ENCODE measurements around the gene PCSK1N.
"Not testable (repeated sequence)": the region's sequence is repeated elsewhere in the genome, so short reads cannot be mapped to it uniquely, and the experiment has no call there.

Gene PCSK1N

GRCh38 chrX:48823053-48823452, 12.4 kb downstream of the PCSK1N start:
- DNase-seq (ENCODE audit: low read depth in 2 of 2), result no peak

GRCh38 chrX:48819394-48819793, 16.0 kb downstream of the PCSK1N start:
- not testable (repeated sequence) for DNase-seq (ENCODE audit: low read depth in 2 of 2)

- no peak for DNase-seq (ENCODE audit: low read depth in 2 of 2)
Observed at GRCh38 chrX:48818866-48819265, 16.5 kb downstream of the PCSK1N start.

GRCh38 chrX:48818098-48818497, 17.3 kb downstream of the PCSK1N start:
- DNase-seq (ENCODE audit: low read depth in 2 of 2), result no peak

- no peak for DNase-seq (ENCODE audit: low read depth in 2 of 2)
Observed at GRCh38 chrX:48816014-48816810, 19.2 kb downstream of the PCSK1N start.

GRCh38 chrX:48815266-48815665, 20.1 kb downstream of the PCSK1N start:
- DNase-seq (ENCODE audit: low read depth in 2 of 2), result no peak

GRCh38 chrX:48814722-48815121, 20.7 kb downstream of the PCSK1N start:
- DNase-seq (ENCODE audit: low read depth in 2 of 2), result no peak

GRCh38 chrX:48813644-48814043, 21.8 kb downstream of the PCSK1N start:
- no peak for DNase-seq (ENCODE audit: low read depth in 2 of 2)

- DNase-seq (ENCODE audit: low read depth in 2 of 2), result no peak
Observed at GRCh38 chrX:48806081-48806480, 29.3 kb downstream of the PCSK1N start.

GRCh38 chrX:48802905-48803200, 32.6 kb downstream of the PCSK1N start:
- no peak for DNase-seq (ENCODE audit: low read depth in 2 of 2)

GRCh38 chrX:48802089-48802904, 33.1 kb downstream of the PCSK1N start:
- DNase-seq (ENCODE audit: low read depth in 2 of 2), result peak; percentile 22 to 31

GRCh38 chrX:48801280-48802088, 33.9 kb downstream of the PCSK1N start, which contains the start of gene HDAC6:
HDAC6 (plus strand) TSS chrX:48802067; CDS start chrX:48802693, 626 bp downstream.
- DNase-seq (ENCODE audit: low read depth in 2 of 2), result peak; percentile 91 to 94

GRCh38 chrX:48800574-48801279, 34.7 kb downstream of the PCSK1N start:
- no peak for DNase-seq (ENCODE audit: low read depth in 2 of 2)

GRCh38 chrX:48798318-48798717, 37.1 kb downstream of the PCSK1N start:
- DNase-seq (ENCODE audit: low read depth in 2 of 2), result no peak

GRCh38 chrX:48794911-48795515, 40.4 kb downstream of the PCSK1N start:
- no peak for DNase-seq (ENCODE audit: low read depth in 2 of 2)

- no peak for DNase-seq (ENCODE audit: low read depth in 2 of 2)
Observed at GRCh38 chrX:48794340-48794910, 41.0 kb downstream of the PCSK1N start.

GRCh38 chrX:48793935-48794334, 41.5 kb downstream of the PCSK1N start:
- DNase-seq (ENCODE audit: low read depth in 2 of 2), result no peak

- no peak for DNase-seq (ENCODE audit: low read depth in 2 of 2)
Observed at GRCh38 chrX:48792219-48792618, 43.2 kb downstream of the PCSK1N start.

GRCh38 chrX:48791063-48791820, 44.2 kb downstream of the PCSK1N start:
- no peak for DNase-seq (ENCODE audit: low read depth in 2 of 2)

GRCh38 chrX:48790477-48790876, 44.9 kb downstream of the PCSK1N start:
- DNase-seq (ENCODE audit: low read depth in 2 of 2), result no peak

All from stimulated activated CD8-positive, alpha-beta memory T cell treated with anti-CD3 and anti-CD28 coated beads, Interleukin-7, amount 100 ng/mL, for 4 hours (primary cell).